ENCODE data around the gene PLCD4. TPM values are rescaled to one million over a fixed set of nuclear protein-coding genes. Genes with fewer than 3 reads are reported as not detected.

Gene PLCD4
- total RNA-seq, 1 experiment from 2014 or later, result 5.6 TPM

GRCh38 chr2:218680061-218680460, 72.4 kb downstream of the PLCD4 start:
- ATAC-seq, result no peak
- POLR2A ChIA-PET (ENCODE audit: unreplicated experiment), result no interaction called here
- no peaks in the 10 kb centered on the region for H4K20me1 ChIP-seq (ENCODE audit: low read length)

More at GRCh38 chr2:218680061-218680460, 72.4 kb downstream of the PLCD4 start:
- CTCF ChIA-PET, result no interaction called here
- intact Hi-C loops (cut with micrococcal nuclease), result no loop called here
- Histone ChIP-seq H3K9me2 (replicated peaks; ENCODE audit: low read length) (no peaks in the 10 kb centered on the region), H3K4me3 (ENCODE audit: low read length) (no peak overlapping the region), H3K4me2 (ENCODE audit: low read length) (no peak overlapping the region), H3K9ac (ENCODE audit: low read length) (no peak overlapping the region), H2AFZ (ENCODE audit: low read length) (no peak overlapping the region), H3K27ac (ENCODE audit: low read length) (no peak overlapping the region), H3K9me3 (ENCODE audit: low read length) (no peaks in the 10 kb centered on the region), H3K4me1 (ENCODE audit: insufficient read depth, low read length) (peaks cover 10% of the 10 kb centered on the region), H3K79me2 (ENCODE audit: low read length) (no peaks in the 10 kb centered on the region), H3K27me3 (ENCODE audit: low read length) (no peaks in the 10 kb centered on the region), H3K36me3 (ENCODE audit: low read depth, low read length) (peaks cover 8% of the 10 kb centered on the region; the same call in 1 of the 2 replicates), H3F3A (ENCODE audit: low read length, unreplicated experiment) (no peaks in the 10 kb centered on the region)
- no peak for DNase-seq
- BruUV-seq (replicated peaks), result no TSS peak
- TF ChIP-seq CTCF (conservative IDR thresholded peaks at IDR 0.05; ENCODE audit: low read depth, low read length), result no peak
- no peak for TF ChIP-seq EZH2phosphoT487 (IDR thresholded peaks at IDR 0.05; ENCODE audit: borderline replicate concordance, low read length)
- no peak for TF ChIP-seq EZH2 (IDR thresholded peaks at IDR 0.05; ENCODE audit: low read length, unreplicated experiment)

Other genes starting within 250 kb of the PLCD4 start
- gene SLC11A1, start 225.6 kb upstream of the PLCD4 start, total RNA-seq (2014; rRNA removed), result 0.17 and 0.33 TPM in 2 replicates
- gene CTDSP1, start 208.0 kb upstream of the PLCD4 start, total RNA-seq (2014; rRNA removed), result 73.2 and 94.6 TPM in 2 replicates
- 0.26 and 0.92 TPM in 2 replicates for gene VIL1, start 188.8 kb upstream of the PLCD4 start, total RNA-seq (2014; rRNA removed)
- gene USP37, start 39.5 kb upstream of the PLCD4 start, total RNA-seq (2014; rRNA removed), result 10.7 and 11.6 TPM in 2 replicates
- gene CNOT9, start 39.1 kb upstream of the PLCD4 start, total RNA-seq (2014; rRNA removed), result 78.0 and 86.8 TPM in 2 replicates
- 35.5 and 36.3 TPM in 2 replicates for gene ZNF142, start 51.7 kb downstream of the PLCD4 start, total RNA-seq (2014; rRNA removed)
- 41.3 and 48.5 TPM in 2 replicates for gene BCS1L, start 51.8 kb downstream of the PLCD4 start, total RNA-seq (2014; rRNA removed)
- gene RNF25, start 64.1 kb downstream of the PLCD4 start, total RNA-seq (2014; rRNA removed), result 35.1 and 42.4 TPM in 2 replicates
- 32.9 and 48.2 TPM in 2 replicates for gene STK36, start 64.2 kb downstream of the PLCD4 start, total RNA-seq (2014; rRNA removed)
- 21.0 and 32.9 TPM in 2 replicates for gene TTLL4, start 102.9 kb downstream of the PLCD4 start, total RNA-seq (2014; rRNA removed)
- 5.8 and 6.0 TPM in 2 replicates for gene CYP27A1, start 174.2 kb downstream of the PLCD4 start, total RNA-seq (2014; rRNA removed)
- not detected in 2 replicates for gene PRKAG3, start 223.9 kb downstream of the PLCD4 start, total RNA-seq (2014; rRNA removed)

Measured in PC-3 (cell line).